AG04449 (cell line): ENCODE results near the gene HSD3B7.

Experiments
- CTCF ChIA-PET: fragments of 350-600 bp; formaldehyde crosslinking; extraction: SDS; loops from one replicate; lab custom pipeline; 2021; ENCODE audit warnings: antibody characterized with exemption; lab: Yijun Ruan, JAX
- POLR2A ChIA-PET: fragments of 400-600, 350-600 bp; formaldehyde crosslinking; extraction: SDS; loops from one replicate; lab custom pipeline; 2020; ENCODE audit warnings: antibody characterized with exemption, inconsistent platforms; lab: Yijun Ruan, JAX
- DNase-seq: peaks from one replicate; pipeline ENCODE4 v3.0.0-alpha.2; 2010; ENCODE audit warnings: low read depth, low spot score
- H3K4me3 ChIP-seq: 2 replicates; pipeline ENCODE4 v1.5.1; 2011; ENCODE audit warnings: low read depth, mild to moderate bottlenecking, control low read depth, low read length
- CTCF ChIP-seq: IDR thresholded peaks from one replicate; pipeline ENCODE4 v1.5.1; 2011; ENCODE audit warnings: mild to moderate bottlenecking, moderate library complexity, low read length, control low read depth, inconsistent platforms; ENCODE audit not compliant: insufficient read depth; ENCODE audit errors: missing control alignments

HSD3B7 gene

DNA sequence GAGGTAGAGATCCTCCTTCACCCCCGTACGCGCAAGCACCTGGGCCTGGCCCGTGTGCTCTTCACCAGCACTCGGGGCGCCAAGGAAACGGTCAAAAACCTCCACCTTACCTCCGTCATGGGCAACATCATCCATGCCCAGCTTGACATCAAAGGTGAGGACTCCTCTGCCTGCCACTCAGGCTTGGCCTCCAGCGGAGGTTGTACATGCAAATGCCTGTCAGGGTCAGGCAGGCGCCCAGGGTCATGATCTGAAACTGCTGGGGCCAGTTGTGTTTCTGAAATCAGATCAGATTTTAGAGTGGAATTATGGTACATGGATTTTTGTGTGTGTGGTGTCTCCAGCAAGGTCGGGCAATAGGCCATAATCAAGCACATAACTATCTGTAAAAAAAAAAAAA, 23.6 kb upstream of the HSD3B7 start:
- no peak overlapping the region for H3K4me3 ChIP-seq
- ChIA-PET POLR2A (no interaction called here), CTCF (interaction anchor here (1.1 to 11.0 kb wide), 5 partner anchors 9 to 181 kb away, joined by 3 to 98 read pairs (median 4); partner anchors contain the start of gene HSD3B7)
- TF ChIP-seq CTCF: no peak
- DNase-seq: no peak

- ChIA-PET CTCF (interaction anchor here (1.3 to 11.0 kb wide), 2 partner anchors 14 to 20 kb away, joined by 3 to 98 read pairs; partner anchors contain the start of gene HSD3B7), POLR2A (no interaction called here)
- H3K4me3 ChIP-seq: no peak overlapping the region
- no peak for TF ChIP-seq CTCF
- DNase-seq: no peak
Observed at GRCh38 chr16:30963925-30964511, 21.0 kb upstream of the HSD3B7 start.

DNA sequence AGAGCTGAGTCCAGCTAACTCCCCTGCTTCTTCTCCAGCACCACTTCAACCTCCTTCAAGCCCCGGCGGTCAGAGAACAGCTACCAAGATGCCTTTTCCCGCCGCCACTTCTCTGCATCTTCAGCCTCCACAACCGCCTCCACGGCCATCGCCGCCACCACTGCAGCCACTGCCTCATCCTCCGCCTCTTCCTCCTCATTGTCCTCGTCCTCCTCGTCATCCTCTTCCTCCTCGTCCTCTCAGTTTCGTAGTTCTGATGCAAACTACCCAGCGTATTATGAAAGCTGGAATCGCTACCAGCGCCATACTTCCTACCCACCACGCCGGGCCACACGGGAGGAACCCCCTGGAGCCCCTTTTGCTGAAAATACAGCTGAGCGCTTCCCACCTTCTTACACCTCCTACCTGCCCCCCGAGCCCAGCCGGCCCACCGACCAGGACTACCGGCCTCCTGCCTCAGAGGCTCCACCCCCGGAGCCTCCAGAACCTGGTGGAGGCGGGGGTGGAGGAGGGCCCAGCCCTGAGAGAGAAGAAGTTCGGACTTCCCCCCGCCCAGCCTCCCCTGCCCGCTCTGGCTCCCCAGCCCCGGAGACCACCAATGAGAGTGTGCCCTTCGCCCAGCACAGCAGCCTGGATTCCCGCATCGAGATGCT, 20.3 kb upstream of the HSD3B7 start:
- DNase-seq: no peak
- ChIA-PET POLR2A (no interaction called here), CTCF (interaction anchor here (0.9 to 11.0 kb wide), 4 partner anchors 13 to 178 kb away, joined by 3 to 98 read pairs (median 3); partner anchors contain the start of gene HSD3B7)
- H3K4me3 ChIP-seq: no peak overlapping the region
- TF ChIP-seq CTCF: no peak

- TF ChIP-seq CTCF: no peak
- ChIA-PET POLR2A (no interaction called here), CTCF (interaction anchor here (0.9 to 11.0 kb wide), 4 partner anchors 12 to 177 kb away, joined by 3 to 98 read pairs (median 4); partner anchors contain the start of gene HSD3B7)
- no peak overlapping the region for H3K4me3 ChIP-seq
- DNase-seq: no peak
Observed at GRCh38 chr16:30965436-30965835, 19.6 kb upstream of the HSD3B7 start.

GRCh38 chr16:30966033-30966619, 18.9 kb upstream of the HSD3B7 start:
- POLR2A ChIA-PET: no interaction called here
- no peak for DNase-seq
- no peak overlapping the region for H3K4me3 ChIP-seq
- TF ChIP-seq CTCF: no peak
- CTCF ChIA-PET: interaction anchor here (2.1 to 11.0 kb wide), 2 partner anchors 13 to 18 kb away, joined by 4 to 98 read pairs; partner anchors contain the start of gene HSD3B7

DNA sequence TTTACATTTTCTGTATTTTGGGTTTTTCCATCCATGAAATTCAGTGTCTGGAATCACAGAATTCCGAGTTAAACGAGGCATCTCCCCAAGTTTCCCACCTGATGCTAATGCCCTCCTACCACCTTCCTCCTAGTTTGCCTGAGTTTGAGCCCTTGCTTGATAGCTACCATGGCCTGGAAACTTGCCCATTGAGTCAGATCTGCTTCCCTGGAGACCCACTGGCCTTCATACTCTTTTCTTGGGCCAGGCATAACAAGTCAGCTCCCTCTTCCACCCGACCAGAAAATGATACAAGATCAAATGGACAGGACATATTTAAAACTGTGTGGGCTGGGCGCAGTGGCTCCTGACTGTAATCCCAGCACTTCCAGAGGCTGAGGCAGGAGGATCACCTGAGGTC, 17.2 kb upstream of the HSD3B7 start:
- no peak overlapping the region for H3K4me3 ChIP-seq
- DNase-seq: no peak
- POLR2A ChIA-PET: no interaction called here
- no peak for TF ChIP-seq CTCF
- CTCF ChIA-PET: interaction anchor here (0.9 to 11.0 kb wide), 2 partner anchors 10 to 16 kb away, joined by 3 to 98 read pairs; partner anchors contain the start of genes HSD3B7 and SETD1A
